Measurements from ENCODE around the gene DCP2.

DNA sequence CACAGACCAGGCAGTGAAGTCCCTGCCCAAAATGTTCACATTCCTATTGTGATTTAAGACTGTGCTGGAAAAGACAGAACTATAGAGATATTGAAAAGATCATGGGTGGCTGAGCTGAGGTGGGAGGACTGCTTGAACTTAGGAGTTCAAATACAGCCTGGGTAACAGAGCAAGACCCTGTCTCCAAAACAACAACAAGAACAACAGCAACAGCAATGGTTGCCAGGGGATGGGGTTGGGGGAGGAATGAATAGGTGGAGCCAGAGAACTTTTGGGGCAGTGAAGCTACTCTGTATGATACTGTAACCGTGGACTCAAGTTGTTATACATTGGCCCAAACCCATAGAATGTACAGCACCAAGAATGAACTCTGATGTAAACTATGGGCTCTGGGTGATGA, 88.2 kb downstream of the DCP2 start:
- TF ChIP-seq POLR2A (IDR thresholded peaks at IDR 0.05) (no peak), CTCF (IDR thresholded peaks at IDR 0.05 in 4 of 5, conservative IDR thresholded peaks at IDR 0.05 in 1 of 5) (no peak)
